ENCODE data around the gene ATM. TPM values are rescaled to one million over a fixed set of nuclear protein-coding genes. Genes with fewer than 3 reads are reported as not detected.
"Not testable (repeated sequence)": the region's sequence is repeated elsewhere in the genome, so short reads cannot be mapped to it uniquely, and the experiment has no call there.

ATM gene
- total RNA-seq, 1 donor from 2014 or later, result 21.8 TPM

- ATAC-seq, result no peak
Observed at GRCh38 chr11:108223348-108224149, 682 bp downstream of the ATM start.

- ATAC-seq, result no peak
Observed at GRCh38 chr11:108224366-108224765, 1.5 kb downstream of the ATM start.

- ATAC-seq, result no peak
Observed at GRCh38 chr11:108224911-108225786, 2.3 kb downstream of the ATM start.

GRCh38 chr11:108226036-108226435, 3.2 kb downstream of the ATM start:
- no peak for ATAC-seq

GRCh38 chr11:108228251-108228650, 5.4 kb downstream of the ATM start:
- ATAC-seq, result no peak

- ATAC-seq, result no peak
Observed at GRCh38 chr11:108233277-108233945, 10.5 kb downstream of the ATM start.

GRCh38 chr11:108235192-108235591, 12.3 kb downstream of the ATM start:
- ATAC-seq, result no peak

- ATAC-seq, result no peak
Observed at GRCh38 chr11:108235633-108236032, 12.8 kb downstream of the ATM start.

GRCh38 chr11:108237058-108237481, 14.2 kb downstream of the ATM start:
- ATAC-seq, result no peak

- no peak for ATAC-seq
Observed at GRCh38 chr11:108239076-108239475, 16.2 kb downstream of the ATM start.

- no peak for ATAC-seq
Observed at GRCh38 chr11:108241330-108242037, 18.6 kb downstream of the ATM start.

- no peak for ATAC-seq
Observed at GRCh38 chr11:108242422-108242821, 19.6 kb downstream of the ATM start.

- ATAC-seq, result no peak
Observed at GRCh38 chr11:108246308-108246707, 23.4 kb downstream of the ATM start.

- no peak for ATAC-seq
Observed at GRCh38 chr11:108246885-108247284, 24.0 kb downstream of the ATM start.

GRCh38 chr11:108253176-108253575, 30.3 kb downstream of the ATM start:
- ATAC-seq, result no peak

GRCh38 chr11:108269583-108269982, 46.7 kb downstream of the ATM start:
- ATAC-seq, result no peak

GRCh38 chr11:108276985-108277616, 54.2 kb downstream of the ATM start:
- ATAC-seq, result not testable (repeated sequence)

- no peak for ATAC-seq
Observed at GRCh38 chr11:108278546-108278945, 55.7 kb downstream of the ATM start.

GRCh38 chr11:108278954-108279353, 56.1 kb downstream of the ATM start:
- ATAC-seq, result no peak

- no peak for ATAC-seq
Observed at GRCh38 chr11:108286370-108286769, 63.5 kb downstream of the ATM start.

GRCh38 chr11:108286956-108287355, 64.1 kb downstream of the ATM start:
- ATAC-seq, result no peak

- ATAC-seq, result not testable (repeated sequence)
Observed at GRCh38 chr11:108289066-108289465, 66.2 kb downstream of the ATM start.
